ENCODE results near the gene SAMD4A. TPM values are rescaled to one million over a fixed set of nuclear protein-coding genes. Genes with fewer than 3 reads are reported as not detected.

SAMD4A gene
- total RNA-seq, 1 donor from 2014 or later: 49.8 TPM

DNA sequence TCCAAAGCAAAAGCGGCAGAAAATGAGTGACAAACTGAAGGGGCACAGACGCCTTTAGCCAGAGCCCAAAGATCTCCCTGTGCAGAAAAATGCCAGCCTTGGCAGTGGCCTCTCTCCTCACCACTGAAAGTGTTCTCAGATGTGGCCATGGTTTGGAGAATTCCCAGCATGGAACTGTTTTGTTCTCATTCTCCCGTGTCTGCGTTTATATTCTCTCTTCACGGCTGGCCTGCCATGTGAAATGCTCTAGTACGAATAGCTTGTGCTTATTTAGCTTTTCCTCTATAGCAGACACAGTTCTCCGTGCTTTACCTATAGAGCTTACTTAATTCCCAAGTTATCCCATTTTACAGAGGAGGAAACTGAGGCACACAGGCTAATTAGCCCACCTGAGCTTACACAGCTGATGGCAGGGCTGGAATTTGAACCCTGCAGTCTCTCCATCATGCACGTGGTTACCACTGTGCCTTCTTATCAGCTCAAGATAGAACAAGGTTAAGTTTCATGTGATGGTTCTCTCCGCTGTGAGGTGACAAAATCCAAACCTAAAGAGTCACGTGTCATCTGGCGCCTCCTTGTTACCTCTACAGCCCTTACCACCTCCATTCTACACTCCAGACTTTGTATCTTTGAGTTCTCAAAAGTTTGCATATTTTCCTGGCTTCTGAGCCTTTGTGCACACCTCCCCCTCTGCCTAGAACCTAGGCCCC, 194.1 kb downstream of the SAMD4A start:
- DNase-seq (ENCODE audit: low spot score): no peak

DNA sequence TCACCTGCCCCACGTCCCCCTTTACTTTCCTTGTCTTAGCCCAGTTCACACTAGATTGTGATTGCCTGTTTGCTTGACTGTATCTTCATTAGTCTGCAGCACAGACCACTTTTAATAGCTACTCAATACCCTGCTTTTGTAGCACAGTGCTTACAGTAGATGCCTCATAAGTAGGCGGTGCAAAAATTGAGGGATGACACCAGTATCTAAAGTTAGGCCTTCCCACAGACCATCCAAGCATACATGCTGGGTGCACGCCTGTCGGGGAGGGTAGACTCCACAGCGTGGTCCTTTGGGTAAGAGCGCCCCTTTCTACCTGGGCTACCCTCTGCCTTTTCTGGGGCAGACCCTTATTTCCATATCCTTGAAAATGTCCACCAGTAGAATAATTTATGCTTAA, 194.9 kb downstream of the SAMD4A start:
- no peak for DNase-seq (ENCODE audit: low spot score)

DNA sequence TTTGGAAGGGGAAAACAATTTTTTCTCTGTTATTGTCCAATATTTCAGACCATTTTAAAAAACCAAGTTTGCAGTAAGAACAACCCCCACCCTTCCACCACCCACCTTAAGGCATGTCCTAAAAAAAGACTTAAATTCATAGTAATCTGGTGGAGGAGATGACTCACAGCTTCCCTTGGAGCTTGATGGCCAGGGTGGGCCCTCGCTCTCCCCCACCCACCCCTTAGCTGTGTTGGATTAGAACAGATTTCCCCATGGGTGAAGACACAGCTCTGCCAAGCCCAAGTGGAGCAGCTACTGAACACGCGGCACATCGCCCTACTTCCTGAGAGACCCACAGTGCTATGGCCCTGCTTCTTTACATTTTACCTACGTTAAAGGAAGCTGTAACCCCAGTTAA, 195.4 kb downstream of the SAMD4A start:
- no peak for DNase-seq (ENCODE audit: low spot score)

DNA sequence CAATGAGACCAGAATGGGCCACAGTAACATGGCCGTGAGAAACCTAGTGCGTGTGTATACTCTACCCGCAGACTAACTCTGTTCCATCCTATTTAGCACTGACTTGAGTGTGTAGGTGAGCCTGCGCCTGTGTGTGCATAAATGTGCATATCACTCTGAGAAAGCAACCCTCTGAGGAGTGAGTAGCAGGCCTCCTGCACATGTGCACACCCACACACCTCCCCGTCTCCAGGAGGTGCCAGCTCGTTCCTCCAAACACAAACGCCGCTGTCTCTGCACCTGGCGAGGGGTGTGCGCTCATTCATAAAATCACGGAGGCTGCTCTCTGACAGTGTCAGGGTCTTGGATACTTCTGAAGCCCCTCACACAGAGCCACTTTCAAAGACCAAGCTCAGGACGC, 196.8 kb downstream of the SAMD4A start:
- DNase-seq (ENCODE audit: low spot score): no peak

DNA sequence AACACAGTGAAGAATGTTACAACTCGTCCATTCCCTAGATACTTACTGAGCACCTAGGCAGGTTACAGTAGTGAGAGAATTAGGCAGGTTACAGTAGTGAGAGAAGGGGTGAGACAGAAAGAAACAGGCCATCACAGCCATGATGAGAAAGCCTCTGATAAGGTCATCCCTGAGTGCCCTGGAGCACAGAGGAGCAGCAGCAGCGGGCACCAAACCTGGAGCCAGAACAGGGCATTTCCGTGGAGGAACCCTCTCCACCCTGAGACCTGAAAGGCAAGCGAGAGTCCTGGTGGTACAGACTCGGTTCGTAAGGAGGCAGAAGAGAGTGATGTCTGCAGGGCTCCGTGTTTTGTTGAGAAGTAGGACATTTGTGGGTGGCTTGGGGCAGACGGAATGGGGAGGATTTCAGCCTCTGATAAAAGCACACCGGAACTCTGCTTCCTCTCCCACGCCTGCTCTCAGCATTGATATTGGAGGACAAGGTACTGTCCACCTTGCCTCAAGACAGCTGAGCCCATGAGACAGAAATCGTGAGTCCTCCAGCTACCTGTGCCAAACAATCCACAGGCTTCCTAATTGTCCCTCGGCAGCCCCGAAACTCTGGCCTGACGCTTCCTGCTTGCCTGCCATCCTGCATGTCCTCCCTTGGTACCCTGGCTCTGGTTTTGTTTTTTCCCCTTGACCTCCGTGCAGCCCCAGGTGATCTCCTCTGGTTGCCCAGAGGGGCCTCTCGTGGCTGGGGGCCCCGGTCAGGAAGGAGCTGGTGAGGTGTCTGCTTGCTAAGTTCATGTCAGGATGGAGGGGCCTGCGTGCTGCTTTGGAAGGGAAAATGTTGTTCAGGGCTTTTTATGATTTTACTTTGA, 199.6 kb downstream of the SAMD4A start:
- DNase-seq (ENCODE audit: low spot score): no peak

DNA sequence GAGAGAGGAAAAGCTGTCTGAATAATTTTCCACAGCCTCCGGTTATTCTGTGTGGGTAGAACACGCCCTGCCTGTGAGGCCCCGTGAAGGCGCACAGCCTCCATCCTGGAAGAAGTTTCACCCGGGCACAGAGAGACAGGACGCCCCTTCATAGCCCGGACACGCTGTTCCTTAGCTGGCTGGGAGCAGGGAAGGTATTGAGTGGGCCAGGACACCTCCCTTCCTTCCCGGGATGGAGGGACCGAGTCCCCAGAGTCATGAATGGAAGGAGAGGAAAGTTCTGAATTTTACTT, 200.2 kb downstream of the SAMD4A start:
- DNase-seq (ENCODE audit: low spot score): no peak

DNA sequence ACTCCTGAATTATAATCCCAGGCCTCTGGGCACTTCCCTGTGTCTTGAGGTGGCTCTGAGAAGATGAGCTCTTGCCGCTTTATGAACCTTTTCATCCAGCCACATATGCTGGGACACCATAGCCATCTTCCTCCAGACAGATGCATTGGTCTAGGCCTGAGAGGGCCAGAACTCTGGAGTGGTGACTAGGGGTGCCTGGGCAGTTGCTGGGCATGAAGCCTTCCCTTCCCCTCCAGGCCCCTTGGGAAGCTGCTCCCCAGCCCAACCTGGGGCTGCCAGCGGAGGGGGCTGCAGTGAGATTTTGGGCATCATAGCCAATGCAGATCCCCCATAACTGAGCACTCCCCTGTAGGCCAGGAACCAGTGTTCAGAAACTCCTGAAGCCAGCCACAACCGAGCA, 200.5 kb downstream of the SAMD4A start:
- DNase-seq (ENCODE audit: low spot score): no peak

DNA sequence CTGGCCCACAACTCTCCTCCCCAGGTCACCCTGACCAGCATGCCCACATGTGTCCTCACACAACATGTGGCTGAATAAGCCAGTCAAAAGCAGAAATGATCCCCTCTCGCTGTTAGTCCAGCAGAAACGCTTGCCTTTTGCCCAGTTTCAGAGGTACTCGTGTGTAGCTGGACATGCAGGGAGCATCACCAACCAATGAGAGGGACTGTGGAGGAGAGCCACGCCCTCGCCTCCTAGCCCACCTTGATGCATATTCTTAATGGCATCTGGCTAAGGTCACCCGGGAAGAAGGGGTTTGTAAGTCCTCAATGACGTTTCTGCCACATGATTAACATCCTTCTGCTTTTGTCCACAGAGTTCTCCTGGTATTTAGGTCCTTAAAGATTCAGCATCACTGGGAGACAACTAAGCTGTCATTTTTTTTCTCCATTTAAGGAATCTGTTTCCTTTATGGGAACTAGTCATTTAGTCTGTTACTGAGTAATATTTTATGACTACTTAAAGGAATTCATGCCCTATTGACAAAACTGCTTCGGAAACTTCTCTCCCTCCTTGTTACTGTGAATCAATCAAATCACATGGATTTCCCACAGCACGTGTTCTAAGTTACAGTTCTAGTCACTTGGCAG, 201.7 kb downstream of the SAMD4A start:
- DNase-seq (ENCODE audit: low spot score): no peak

DNA sequence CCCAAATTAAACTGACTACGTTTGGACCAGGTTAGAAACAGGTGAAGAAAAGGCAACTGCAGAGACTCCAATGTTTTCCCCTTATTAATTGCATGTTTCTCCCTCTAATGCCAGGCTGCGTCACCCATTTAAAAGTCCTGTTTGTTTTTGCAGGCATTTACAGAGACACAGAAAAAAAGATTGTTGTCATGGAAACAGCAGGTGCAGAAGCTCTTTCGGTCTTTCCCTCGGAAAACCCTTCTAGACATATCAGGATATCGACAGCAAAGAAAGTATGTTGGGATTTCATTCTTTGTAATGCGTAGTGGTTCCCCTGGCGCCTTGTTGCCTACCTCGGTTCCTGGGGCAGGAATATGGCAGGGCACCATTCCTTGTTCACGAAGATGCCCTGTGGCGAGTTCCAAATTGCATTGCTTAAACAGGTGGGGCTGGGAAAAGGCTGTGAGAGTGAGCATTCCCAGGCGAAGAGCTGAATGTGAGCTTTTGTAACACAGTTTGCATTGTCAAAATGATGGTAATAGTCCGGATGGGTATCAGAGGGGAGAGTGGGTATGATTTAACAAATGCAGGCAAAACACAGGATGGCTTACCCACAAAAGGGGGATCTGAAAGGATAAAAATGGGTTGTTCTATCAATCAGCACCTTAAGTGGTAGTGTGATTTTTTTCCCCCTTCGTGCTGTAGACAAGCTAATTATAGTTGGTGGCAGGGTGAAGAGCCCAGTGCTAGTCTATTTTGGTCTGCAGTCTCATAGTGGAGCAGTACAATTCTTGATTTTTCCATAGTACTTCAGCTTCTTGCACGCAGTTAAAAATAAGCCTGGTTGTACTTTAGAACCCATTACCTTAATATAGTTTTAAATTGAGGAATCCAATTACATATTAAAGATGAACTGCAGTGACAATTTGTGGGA, 203.3 kb downstream of the SAMD4A start:
- DNase-seq (ENCODE audit: low spot score): no peak

DNA sequence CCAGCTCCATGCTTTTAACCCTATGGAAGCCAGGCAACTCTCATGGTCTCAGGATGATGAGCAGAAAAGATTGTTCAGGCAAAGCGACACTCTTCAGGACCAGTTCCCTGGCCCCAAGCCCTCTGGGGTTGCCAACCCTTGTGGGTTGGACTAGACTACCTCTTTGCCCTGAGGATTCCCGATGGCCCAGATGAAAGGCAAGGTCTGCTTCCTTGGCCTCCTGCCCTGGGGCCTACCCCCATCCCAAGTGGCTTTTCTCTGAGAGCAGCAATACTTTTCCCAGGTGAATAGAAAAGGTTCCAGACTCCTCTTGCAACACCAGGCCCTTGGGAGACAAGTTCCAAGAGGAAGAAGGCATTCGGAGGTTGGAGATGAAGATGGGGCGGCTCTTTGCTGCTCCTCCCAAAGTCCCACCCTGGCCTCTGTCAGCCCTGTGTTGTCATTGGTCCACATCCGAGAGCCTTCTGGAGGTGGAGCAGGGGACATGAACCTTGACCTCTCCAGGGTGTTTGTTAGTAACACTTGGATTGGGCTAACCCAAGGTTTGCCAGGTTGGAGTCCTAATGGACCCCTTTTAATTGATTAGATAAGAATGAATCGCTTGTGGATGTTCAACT, 204.6 kb downstream of the SAMD4A start:
- DNase-seq (ENCODE audit: low spot score): no peak

DNA sequence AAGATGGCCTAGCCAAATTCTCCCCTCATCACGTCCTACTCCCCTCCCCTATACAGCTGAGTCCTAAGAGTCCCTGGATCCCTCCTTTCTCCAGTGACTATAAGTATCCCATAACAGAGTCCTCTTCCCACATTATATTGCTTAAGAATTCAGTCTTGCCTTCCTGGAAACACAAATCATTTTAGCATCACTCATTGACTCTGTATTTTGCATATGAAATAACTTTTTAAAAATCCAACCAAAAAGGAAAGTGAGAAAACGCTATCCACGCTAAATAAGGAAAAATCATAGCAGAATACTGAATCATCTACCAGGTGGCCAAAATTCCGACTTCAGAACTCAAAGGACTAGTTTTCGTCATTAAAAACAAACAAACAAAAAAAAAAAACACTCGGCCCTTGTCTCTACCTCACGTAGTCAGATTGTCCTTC, 205.5 kb downstream of the SAMD4A start:
- no peak for DNase-seq (ENCODE audit: low spot score)

DNA sequence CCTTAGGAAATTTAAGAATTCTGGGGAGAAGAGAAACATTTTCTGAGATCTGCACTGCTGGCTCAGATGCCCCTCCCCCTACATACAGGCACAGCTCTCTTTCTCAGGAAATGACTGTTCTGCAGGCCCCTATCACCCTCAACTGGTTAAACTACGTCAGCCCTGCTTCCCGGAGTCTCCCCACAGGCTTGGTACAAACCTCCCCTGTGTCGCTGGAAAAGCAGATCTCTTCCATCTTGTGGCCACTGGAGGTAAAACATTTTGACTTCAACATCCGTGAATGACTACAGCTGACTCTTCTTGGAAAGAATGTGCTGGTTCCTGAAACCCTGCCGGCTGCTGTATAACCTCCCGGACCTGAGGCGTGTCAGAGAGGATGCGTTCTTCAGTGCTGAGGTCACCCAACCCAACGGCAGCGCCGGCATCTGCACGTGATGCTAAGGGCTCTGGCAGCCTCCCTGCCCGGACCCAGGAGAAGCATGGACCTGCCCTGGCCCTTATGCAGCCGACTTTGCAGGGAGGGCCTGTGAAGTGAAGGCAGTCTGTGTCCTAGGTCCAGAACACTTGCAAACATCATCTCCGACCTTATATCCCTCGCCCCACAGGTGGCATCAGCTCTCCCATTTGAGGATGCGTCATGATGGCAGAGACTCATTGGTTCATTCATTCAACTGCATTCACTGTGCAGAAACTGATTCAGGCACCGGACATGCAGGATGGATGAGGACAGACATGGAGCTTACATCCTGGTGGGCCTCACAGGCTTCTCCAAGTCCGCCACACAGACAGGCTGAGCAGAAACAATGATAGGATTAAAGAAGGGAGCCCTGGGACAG, 206.5 kb downstream of the SAMD4A start:
- DNase-seq (ENCODE audit: low spot score): peak; percentile 85

DNA sequence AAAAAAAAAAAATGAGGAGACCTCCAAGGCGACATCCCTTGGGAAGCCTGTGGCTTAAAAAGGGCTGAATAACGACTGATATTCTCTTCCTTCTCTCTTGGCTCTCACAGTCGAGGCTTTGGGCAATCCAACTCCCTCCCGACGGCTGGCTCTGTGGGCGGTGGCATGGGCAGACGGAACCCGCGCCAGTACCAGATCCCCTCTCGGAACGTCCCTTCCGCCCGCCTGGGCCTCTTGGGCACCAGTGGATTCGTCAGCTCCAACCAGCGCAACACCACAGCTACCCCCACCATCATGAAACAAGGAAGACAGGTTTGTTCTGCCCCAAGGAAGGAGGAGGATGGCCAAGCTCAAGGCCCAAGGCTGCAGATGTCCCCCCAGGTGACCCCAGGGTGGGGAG, 207.9 kb downstream of the SAMD4A start:
- DNase-seq (ENCODE audit: low spot score): no peak

DNA sequence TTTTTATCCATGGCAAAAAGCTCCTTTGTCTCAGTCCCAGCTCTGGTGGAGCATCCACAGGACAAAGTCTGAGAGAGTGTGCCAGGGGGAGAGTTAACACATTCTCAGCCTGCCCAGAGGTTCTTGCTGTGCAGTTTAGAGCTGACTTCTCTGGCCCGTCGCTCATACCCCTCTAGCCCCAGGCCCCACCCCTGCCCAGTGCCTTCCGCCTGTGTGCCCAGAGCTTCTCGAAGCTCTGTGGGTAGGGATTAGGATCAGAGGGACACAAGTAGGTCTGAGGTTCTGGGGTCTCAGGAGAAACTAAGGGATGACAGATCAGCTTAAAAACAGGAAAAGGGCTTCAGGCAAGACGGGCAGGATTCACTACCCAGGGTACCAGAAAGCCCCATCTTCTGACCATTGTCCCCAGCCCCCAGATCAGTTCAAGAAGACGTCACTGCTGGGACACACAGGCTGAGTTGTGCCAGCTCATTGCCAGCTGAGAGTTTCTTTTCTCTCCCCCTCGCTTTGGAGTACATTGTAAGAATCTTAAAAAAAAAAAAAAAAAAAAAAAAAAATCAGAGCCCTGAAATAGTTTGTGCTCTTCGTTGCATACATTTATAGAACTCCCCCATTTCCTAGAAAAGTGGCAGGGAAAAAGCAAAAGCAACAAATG, 208.7 kb downstream of the SAMD4A start:
- DNase-seq (ENCODE audit: low spot score): no peak

DNA sequence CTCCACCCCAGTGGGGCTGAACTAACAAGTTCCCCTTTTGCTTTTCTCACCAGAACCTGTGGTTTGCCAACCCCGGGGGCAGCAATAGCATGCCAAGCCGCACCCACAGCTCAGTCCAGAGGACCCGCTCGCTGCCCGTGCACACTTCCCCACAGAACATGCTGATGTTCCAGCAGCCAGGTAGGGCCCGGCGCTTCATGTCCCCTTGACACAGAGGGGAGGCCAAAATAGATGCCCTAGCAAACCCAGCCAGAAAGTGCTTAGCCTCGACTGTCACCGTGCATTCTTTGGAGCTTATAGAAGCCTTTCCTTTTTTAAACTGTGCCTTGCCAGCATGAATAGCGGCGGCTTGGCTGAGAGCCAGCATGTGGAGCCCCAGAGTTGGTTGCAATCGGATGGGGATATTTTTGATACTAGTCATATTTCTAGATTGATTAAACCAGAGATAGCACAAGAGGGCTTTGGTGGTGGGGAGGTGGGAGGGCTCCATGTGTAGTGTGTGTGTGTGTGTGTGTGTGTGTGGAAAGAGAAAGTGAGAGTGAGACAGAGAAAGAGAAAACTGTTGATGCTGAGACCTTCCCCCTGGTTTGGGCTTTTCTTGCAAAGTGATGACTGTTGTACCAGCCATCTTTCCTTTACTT, 209.6 kb downstream of the SAMD4A start:
- DNase-seq (ENCODE audit: low spot score): no peak

DNA sequence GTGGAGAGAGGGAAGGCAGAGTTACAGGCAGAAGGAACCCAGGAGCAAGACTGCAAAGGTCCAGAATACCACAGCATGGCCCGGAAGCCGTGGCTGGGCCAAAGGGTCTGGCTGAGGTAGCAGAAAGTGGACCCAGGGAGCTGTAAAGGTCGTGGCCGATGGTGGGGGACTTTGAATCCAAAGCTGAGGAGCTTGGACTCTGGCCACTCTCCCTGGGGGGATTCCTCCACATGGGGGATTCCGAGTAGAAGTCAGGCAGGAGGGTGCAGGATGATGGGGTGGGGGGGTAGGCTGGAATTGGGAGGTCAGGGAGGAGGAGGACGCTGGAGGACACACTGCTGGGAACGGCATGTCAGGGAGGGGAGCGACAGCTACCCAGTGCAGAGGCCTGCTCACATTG, 210.5 kb downstream of the SAMD4A start:
- DNase-seq (ENCODE audit: low spot score): no peak

DNA sequence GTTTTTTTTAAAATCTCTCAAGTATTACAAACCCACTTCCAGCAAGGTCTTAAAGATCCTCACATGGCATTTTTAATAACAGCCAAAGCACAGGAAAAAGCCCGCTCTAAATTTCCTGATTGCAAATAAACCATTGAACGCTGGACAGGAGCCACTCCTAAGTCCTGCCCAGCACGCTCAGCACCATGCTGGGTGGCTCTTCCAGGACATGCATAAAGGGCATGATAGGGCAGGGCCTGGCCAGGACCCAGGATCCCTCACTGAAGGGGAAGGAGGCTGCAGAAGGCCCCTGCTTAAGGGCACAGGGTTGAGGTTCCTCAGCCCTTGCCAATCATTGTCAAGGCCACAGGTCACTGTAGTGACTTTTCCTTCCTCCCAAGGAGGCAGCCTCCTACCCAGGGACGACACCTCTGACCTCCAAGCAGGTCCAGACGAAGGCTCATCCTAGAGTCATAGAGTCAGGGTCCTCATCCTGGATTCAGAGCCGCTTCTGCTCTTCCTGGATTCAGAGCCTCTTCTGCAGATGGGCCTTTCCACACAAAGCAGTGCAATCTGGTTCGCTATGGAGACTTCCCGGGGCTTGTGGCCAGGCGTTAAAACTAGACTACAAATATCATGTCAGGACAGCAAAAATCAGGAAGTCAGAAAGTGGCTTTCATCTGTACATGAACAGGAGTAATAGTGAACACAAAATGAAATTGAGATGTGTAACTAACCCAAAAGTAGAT, 211.9 kb downstream of the SAMD4A start:
- DNase-seq (ENCODE audit: low spot score): no peak

DNA sequence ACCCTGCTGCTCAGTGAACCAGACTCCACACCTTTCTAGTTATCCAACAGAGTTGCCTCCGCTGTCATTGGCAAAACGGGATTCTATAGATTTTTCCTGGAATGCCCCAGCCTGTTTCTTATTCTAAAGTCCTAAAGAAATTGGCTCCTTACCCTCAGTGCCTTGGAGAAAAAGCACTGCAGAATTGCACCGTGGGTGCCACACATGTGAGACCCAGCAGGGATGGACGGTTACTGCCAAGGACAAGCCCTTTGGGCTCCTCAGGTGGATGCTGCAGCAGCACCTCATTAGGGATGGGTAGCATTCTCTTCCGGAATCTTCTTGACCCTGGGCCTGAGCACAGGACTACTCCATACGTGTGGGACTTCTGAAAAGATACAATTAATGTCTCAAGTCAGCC, 214.2 kb downstream of the SAMD4A start:
- DNase-seq (ENCODE audit: low spot score): no peak

Measured in mucosa of gallbladder (tissue), 1 donor.